ENCODE results near the gene EQTN. TPM values are rescaled to one million over a fixed set of nuclear protein-coding genes. Genes with fewer than 3 reads are reported as not detected.

The EQTN gene
- polyA plus RNA-seq, 1 experiment = not detected

DNA sequence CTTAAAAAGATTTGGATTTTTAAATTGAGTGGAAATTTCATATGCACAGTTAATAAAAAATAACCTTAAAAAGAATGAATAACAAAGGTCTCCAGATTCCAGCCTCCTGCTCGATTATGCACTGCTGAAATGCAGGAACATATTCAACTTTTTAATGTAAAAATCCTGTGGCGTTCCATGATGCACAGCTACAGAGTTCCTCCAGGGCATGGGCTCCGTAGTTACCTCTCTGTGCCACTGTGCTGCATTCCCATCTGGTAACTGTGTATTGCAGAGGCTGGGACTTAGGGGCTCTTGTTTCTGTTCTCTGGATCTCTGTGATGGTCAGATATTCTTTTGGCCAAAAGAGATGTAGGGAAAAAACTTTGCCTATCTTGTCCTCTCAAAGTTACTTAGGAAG, 31.5 kb upstream of the EQTN start:
- ChIA-PET CTCF (interaction anchor here (1.6 kb wide), 1 partner anchor 202 kb away, joined by 6 read pairs; no protein-coding TSS in a partner anchor), POLR2A (no interaction called here)
- Histone ChIP-seq H3K27me3 (ENCODE audit: control insufficient read depth, insufficient read depth, low read length) (peaks cover 3% of the 10 kb centered on the region), H3K4me3 (ENCODE audit: low read depth, low read length) (no peak overlapping the region), H3K27ac (ENCODE audit: low read depth, low read length) (no peak overlapping the region), H3K9me3 (ENCODE audit: control insufficient read depth, insufficient read depth, low read length) (no peaks in the 10 kb centered on the region)
- TF ChIP-seq, protein P1, sequence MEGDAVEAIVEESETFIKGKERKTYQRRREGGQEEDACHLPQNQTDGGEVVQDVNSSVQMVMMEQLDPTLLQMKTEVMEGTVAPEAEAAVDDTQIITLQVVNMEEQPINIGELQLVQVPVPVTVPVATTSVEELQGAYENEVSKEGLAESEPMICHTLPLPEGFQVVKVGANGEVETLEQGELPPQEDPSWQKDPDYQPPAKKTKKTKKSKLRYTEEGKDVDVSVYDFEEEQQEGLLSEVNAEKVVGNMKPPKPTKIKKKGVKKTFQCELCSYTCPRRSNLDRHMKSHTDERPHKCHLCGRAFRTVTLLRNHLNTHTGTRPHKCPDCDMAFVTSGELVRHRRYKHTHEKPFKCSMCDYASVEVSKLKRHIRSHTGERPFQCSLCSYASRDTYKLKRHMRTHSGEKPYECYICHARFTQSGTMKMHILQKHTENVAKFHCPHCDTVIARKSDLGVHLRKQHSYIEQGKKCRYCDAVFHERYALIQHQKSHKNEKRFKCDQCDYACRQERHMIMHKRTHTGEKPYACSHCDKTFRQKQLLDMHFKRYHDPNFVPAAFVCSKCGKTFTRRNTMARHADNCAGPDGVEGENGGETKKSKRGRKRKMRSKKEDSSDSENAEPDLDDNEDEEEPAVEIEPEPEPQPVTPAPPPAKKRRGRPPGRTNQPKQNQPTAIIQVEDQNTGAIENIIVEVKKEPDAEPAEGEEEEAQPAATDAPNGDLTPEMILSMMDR (IDR thresholded peaks at IDR 0.05; ENCODE audit: low read depth, low read length) = no peak
- no peak for DNase-seq (ENCODE audit: low read depth, low spot score)

DNA sequence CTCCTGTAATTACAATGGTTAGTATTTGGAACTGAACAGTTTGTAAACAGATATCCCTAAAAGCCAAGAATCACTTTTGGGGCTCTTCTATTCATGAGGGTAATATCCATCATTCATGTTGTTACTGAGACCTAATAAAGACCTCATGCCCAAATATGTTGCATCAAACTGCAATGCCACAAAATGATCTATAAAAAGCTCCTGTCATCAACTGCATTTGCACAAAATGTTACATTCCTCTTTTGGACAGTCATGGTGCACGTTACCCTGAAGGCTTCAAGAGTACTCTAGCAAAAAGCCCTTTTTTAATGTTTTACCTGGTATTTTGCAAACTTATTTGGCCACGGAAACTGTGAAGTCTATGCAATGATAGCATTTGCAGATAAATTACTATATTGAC, 14.2 kb upstream of the EQTN start:
- ChIA-PET POLR2A (no interaction called here), CTCF (interaction anchor here (1.3 kb wide), 1 partner anchor 22 kb away, joined by 5 read pairs; no protein-coding TSS in a partner anchor)
- TF ChIP-seq, protein P1 (IDR thresholded peaks at IDR 0.05; ENCODE audit: low read depth, low read length) = no peak
- no peak for DNase-seq (ENCODE audit: low read depth, low spot score)
- H3K27me3 ChIP-seq (ENCODE audit: control insufficient read depth, insufficient read depth, low read length) = no peaks in the 10 kb centered on the region
- no peak overlapping the region for H3K4me3 ChIP-seq (ENCODE audit: low read depth, low read length)
- H3K9me3 ChIP-seq (ENCODE audit: control insufficient read depth, insufficient read depth, low read length) = no peaks in the 10 kb centered on the region
- H3K27ac ChIP-seq (ENCODE audit: low read depth, low read length) = no peak overlapping the region

DNA sequence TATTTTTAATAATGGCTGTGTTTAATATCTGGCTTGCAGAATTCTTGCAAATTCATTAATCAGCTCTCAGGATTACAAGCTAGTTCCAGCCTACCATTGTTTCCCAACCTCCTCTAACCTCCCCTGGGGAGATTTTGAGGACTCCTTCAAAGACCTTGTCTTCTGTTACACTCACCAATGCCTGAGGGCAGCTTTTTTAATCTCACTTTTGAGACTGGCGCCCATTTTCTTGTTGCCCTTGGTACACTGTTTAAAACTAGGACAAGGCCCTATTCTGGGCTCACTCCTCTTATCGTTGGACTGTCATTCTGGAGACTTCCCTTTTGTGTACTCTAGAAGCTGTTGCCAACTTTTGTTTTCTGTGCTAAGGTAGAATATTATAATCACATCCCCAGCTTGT, 13.6 kb upstream of the EQTN start:
- ChIA-PET POLR2A (no interaction called here), CTCF (interaction anchor here (0.7 to 1.3 kb wide), 2 partner anchors 22 to 279 kb away, joined by 3 to 5 read pairs; no protein-coding TSS in a partner anchor)
- Histone ChIP-seq H3K27ac (ENCODE audit: low read depth, low read length) (no peak overlapping the region), H3K9me3 (ENCODE audit: control insufficient read depth, insufficient read depth, low read length) (no peaks in the 10 kb centered on the region), H3K27me3 (ENCODE audit: control insufficient read depth, insufficient read depth, low read length) (peaks cover 2% of the 10 kb centered on the region), H3K4me3 (ENCODE audit: low read depth, low read length) (no peak overlapping the region)
- TF ChIP-seq, protein P1 (IDR thresholded peaks at IDR 0.05; ENCODE audit: low read depth, low read length) = no peak
- DNase-seq (ENCODE audit: low read depth, low spot score) = no peak

DNA sequence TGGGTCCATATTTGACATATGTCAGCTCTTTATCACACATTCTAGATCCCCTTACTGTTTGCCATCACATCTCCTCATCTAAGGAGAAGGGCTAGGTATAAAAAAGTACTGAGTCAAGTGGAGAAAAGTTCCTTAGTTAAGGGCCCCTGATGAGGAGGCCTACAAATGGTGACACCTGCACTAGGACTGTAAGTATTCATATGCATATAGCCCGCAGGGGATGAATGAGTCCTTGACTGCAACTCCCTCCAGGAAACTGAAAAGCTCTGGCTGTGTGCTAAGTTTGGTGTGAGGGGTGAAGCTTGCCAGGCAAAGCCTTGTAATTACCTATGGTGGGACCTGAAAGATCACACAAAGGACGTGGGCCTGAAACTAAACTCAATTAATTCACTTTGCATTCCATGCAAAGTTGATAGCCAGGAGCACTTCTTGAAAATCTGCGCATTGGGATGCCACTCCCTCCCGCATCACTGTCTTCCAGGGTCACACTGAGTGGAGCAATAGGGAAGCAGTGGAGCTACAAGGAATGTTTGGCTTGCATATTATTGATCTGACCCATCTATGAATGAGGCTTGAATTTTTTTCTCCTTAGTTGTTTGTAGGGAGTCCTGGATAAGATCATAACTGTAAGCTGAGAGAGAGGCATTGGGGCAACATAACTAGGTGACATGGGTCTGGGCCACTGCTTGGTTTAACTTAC, 11.9 kb upstream of the EQTN start:
- POLR2A ChIA-PET = no interaction called here
- CTCF ChIA-PET = interaction anchor here (0.9 kb wide), 1 partner anchor 276 kb away, joined by 3 read pairs; no protein-coding TSS in a partner anchor
- TF ChIP-seq, protein P1 (IDR thresholded peaks at IDR 0.05; ENCODE audit: low read depth, low read length) = no peak
- no peak for DNase-seq (ENCODE audit: low read depth, low spot score)
- Histone ChIP-seq H3K4me3 (ENCODE audit: low read depth, low read length) (no peak overlapping the region), H3K9me3 (ENCODE audit: control insufficient read depth, insufficient read depth, low read length) (no peaks in the 10 kb centered on the region), H3K27me3 (ENCODE audit: control insufficient read depth, insufficient read depth, low read length) (peaks cover 2% of the 10 kb centered on the region), H3K27ac (ENCODE audit: low read depth, low read length) (no peak overlapping the region)

DNA sequence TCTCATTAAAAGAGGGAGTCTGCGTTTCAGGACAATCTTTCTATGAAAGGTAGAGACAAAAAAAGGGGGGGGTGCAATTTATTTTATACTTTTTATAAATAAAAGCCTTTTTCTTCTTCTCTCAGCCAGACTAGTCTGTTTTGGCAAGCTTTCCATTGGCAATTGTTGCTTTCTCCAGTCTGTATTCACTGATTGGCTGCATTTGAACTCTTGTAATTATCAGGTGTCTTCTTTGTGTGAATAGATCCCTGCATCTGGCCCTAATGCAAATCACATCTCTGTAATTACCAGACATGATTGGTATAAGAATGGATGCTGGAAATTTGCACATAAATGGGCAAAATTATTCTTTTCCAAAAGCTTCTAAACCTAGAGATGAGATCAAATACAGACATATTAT, 7.6 kb upstream of the EQTN start:
- peaks cover 4% of the 10 kb centered on the region for H3K27me3 ChIP-seq (ENCODE audit: control insufficient read depth, insufficient read depth, low read length)
- no peak overlapping the region for H3K4me3 ChIP-seq (ENCODE audit: low read depth, low read length)
- no peak for DNase-seq (ENCODE audit: low read depth, low spot score)
- no peaks in the 10 kb centered on the region for H3K9me3 ChIP-seq (ENCODE audit: control insufficient read depth, insufficient read depth, low read length)
- no peak overlapping the region for H3K27ac ChIP-seq (ENCODE audit: low read depth, low read length)
- TF ChIP-seq, protein P1 (IDR thresholded peaks at IDR 0.05; ENCODE audit: low read depth, low read length) = no peak
- ChIA-PET CTCF (no interaction called here), POLR2A (no interaction called here)
